Loucy (cell line): ENCODE measurements around the gene TMEM164.

Experiments used
- H2AFZ ChIP-seq: fragments of 200-600 bp; sonication (generic); 2 replicates; pipeline ENCODE4 v1.6.0; 2016; ENCODE audit warnings: antibody characterized with exemption, mild to moderate bottlenecking, low read length, moderate library complexity
- H3F3A ChIP-seq: fragments of 200-600 bp; 2 replicates; pipeline ENCODE4 v1.6.0; 2016; ENCODE audit warnings: antibody characterized with exemption, low read depth, mild to moderate bottlenecking
- H3K27me3 ChIP-seq: fragments of 200-600 bp; sonication (generic); 2 replicates; pipeline ENCODE4 v1.6.1; 2014; ENCODE audit warnings: low read length, mild to moderate bottlenecking; ENCODE audit not compliant: insufficient read depth, poor library complexity, severe bottlenecking
- H3K36me3 ChIP-seq: fragments of 200-600 bp; sonication (generic); 2 replicates; pipeline ENCODE4 v1.6.1; 2016; ENCODE audit warnings: low read length; ENCODE audit not compliant: insufficient read depth
- H3K4me1 ChIP-seq: fragments of 200-600 bp; sonication (generic); 2 replicates; pipeline ENCODE4 v1.5.1; 2014; ENCODE audit warnings: low read length, mild to moderate bottlenecking; ENCODE audit not compliant: insufficient read depth, poor library complexity, severe bottlenecking
- H3K4me2 ChIP-seq: fragments of 200-600 bp; sonication (generic); 2 replicates; pipeline ENCODE4 v1.6.0; 2014; ENCODE audit warnings: antibody characterized with exemption, low read length, low read depth, mild to moderate bottlenecking; ENCODE audit not compliant: poor library complexity, severe bottlenecking
- H3K4me3 ChIP-seq: fragments of 200-600 bp; sonication (generic); 2 replicates; pipeline ENCODE4 v1.5.1; 2014; ENCODE audit warnings: low read length, mild to moderate bottlenecking, mixed read lengths; ENCODE audit not compliant: poor library complexity, severe bottlenecking
- H3K79me2 ChIP-seq: fragments of 200-600 bp; sonication (generic); 2 replicates; pipeline ENCODE4 v1.6.1; 2014; ENCODE audit warnings: low read length; ENCODE audit not compliant: insufficient read depth
- H3K9ac ChIP-seq: fragments of 200-600 bp; sonication (generic); 2 replicates; pipeline ENCODE4 v1.6.0; 2014; ENCODE audit warnings: mild to moderate bottlenecking, low read depth, low read length, moderate library complexity; ENCODE audit not compliant: poor library complexity, severe bottlenecking
- H3K9me2 ChIP-seq: fragments of 200-600 bp; sonication (generic); replicated peaks from 2 replicates; pipeline ENCODE4 v1.6.1; 2016; ENCODE audit warnings: low read depth, low read length, mixed read lengths
- H3K9me3 ChIP-seq: fragments of 200-600 bp; sonication (generic); 2 replicates; pipeline ENCODE4 v1.6.1; 2014; ENCODE audit warnings: mild to moderate bottlenecking, antibody characterized with exemption, low read length, low read depth; ENCODE audit not compliant: insufficient read depth
- H4K20me1 ChIP-seq: fragments of 200-600 bp; sonication (generic); 2 replicates; pipeline ENCODE4 v1.6.0; 2014; ENCODE audit warnings: antibody characterized with exemption, low read length, mild to moderate bottlenecking; ENCODE audit not compliant: insufficient read depth, poor library complexity, severe bottlenecking
- CTCF ChIP-seq: fragments of 200-600 bp; sonication (generic); conservative IDR thresholded peaks from 2 replicates; pipeline ENCODE4 v1.5.1; 2014; ENCODE audit warnings: mild to moderate bottlenecking, antibody characterized with exemption, low read length
- EZH2phosphoT487 ChIP-seq: fragments of 200-600 bp; IDR thresholded peaks from 2 replicates; pipeline ENCODE4 v1.6.1; 2018; ENCODE audit warnings: antibody characterized with exemption, mild to moderate bottlenecking, moderate library complexity, borderline replicate concordance

The TMEM164 gene

GRCh38 chrX:110213183-110213582 lies 210.3 kb downstream of the TMEM164 start:
- TF ChIP-seq CTCF (no peak), EZH2phosphoT487 (no peak)
- H3K9me2 ChIP-seq = no peaks in the 10 kb centered on the region
- no peak overlapping the region for H3K4me2 ChIP-seq
- H2AFZ ChIP-seq = no peak overlapping the region
- H3K36me3 ChIP-seq = no peaks in the 10 kb centered on the region
- no peak overlapping the region for H3K9ac ChIP-seq
- no peaks in the 10 kb centered on the region for H3K27me3 ChIP-seq
- no peaks in the 10 kb centered on the region for H3K9me3 ChIP-seq
- no peaks in the 10 kb centered on the region for H3F3A ChIP-seq
- H3K4me1 ChIP-seq = peaks cover 15% of the 10 kb centered on the region
- H3K4me3 ChIP-seq = no peak overlapping the region
- no peaks in the 10 kb centered on the region for H3K79me2 ChIP-seq
- H4K20me1 ChIP-seq = no peaks in the 10 kb centered on the region

- H3K9me2 ChIP-seq = no peaks in the 10 kb centered on the region
- H3K4me1 ChIP-seq = peaks cover 15% of the 10 kb centered on the region
- TF ChIP-seq CTCF (no peak), EZH2phosphoT487 (no peak)
- no peak overlapping the region for H3K9ac ChIP-seq
- H3K9me3 ChIP-seq = no peaks in the 10 kb centered on the region
- no peaks in the 10 kb centered on the region for H3K36me3 ChIP-seq
- no peaks in the 10 kb centered on the region for H3K27me3 ChIP-seq
- H2AFZ ChIP-seq = no peak overlapping the region
- no peaks in the 10 kb centered on the region for H3F3A ChIP-seq
- H3K79me2 ChIP-seq = no peaks in the 10 kb centered on the region
- no peak overlapping the region for H3K4me3 ChIP-seq
- H4K20me1 ChIP-seq = no peaks in the 10 kb centered on the region
- H3K4me2 ChIP-seq = no peak overlapping the region
Observed at GRCh38 chrX:110214684-110215083, 211.8 kb downstream of the TMEM164 start.

GRCh38 chrX:110215411-110215810 lies 212.5 kb downstream of the TMEM164 start:
- no peak overlapping the region for H3K9ac ChIP-seq
- no peaks in the 10 kb centered on the region for H3K9me3 ChIP-seq
- peaks cover 15% of the 10 kb centered on the region for H3K4me1 ChIP-seq
- H3K36me3 ChIP-seq = no peaks in the 10 kb centered on the region
- TF ChIP-seq CTCF (no peak), EZH2phosphoT487 (no peak)
- no peaks in the 10 kb centered on the region for H3F3A ChIP-seq
- no peak overlapping the region for H3K4me2 ChIP-seq
- H2AFZ ChIP-seq = no peak overlapping the region
- H3K79me2 ChIP-seq = no peaks in the 10 kb centered on the region
- no peak overlapping the region for H3K4me3 ChIP-seq
- no peaks in the 10 kb centered on the region for H4K20me1 ChIP-seq
- H3K9me2 ChIP-seq = no peaks in the 10 kb centered on the region
- H3K27me3 ChIP-seq = no peaks in the 10 kb centered on the region
